Spleen (tissue), 11 donors: ENCODE measurements around the gene PRKCE. TPM values are rescaled to one million over a fixed set of nuclear protein-coding genes. Genes with fewer than 3 reads are reported as not detected.

Experiments used
- DNase-seq: peaks from one replicate; pipeline ENCODE4 v3.0.0-alpha.2; 2020
- H3K27ac ChIP-seq, 8 donors: fragments of 200-600 bp; sonication (generic) in 7 of 8; 1 replicate in 4 of 8; 2 replicates in 4 of 8; pipeline versions ENCODE4 v1.5.0 to v1.8.0; 2016 to 2021; ENCODE audit warnings: inconsistent platforms in 4 of 8, mild to moderate bottlenecking in 4 of 8, moderate library complexity in 1 of 8
- H3K27me3 ChIP-seq, 7 donors: fragments of 200-600 bp; sonication (generic) in 6 of 7; replicated peaks in 1 of 7; 1 replicate in 4 of 7; 2 replicates in 3 of 7; pipeline versions ENCODE4 v1.5.0 to v1.8.0; 2016 to 2021; ENCODE audit warnings: inconsistent platforms in 3 of 7, mild to moderate bottlenecking in 1 of 7
- H3K36me3 ChIP-seq, 6 donors: fragments of 200-600 bp; sonication (generic) in 5 of 6; 1 replicate in 4 of 6; 2 replicates in 2 of 6; pipeline versions ENCODE4 v1.5.0 to v1.8.0; 2016 to 2021; ENCODE audit warnings: inconsistent platforms in 2 of 6
- H3K4me1 ChIP-seq, 6 donors: fragments of 200-600 bp; sonication (generic) in 5 of 6; 1 replicate in 3 of 6; 2 replicates in 3 of 6; pipeline versions ENCODE4 v1.5.0 to v1.8.0; 2016 to 2021; ENCODE audit warnings: inconsistent platforms in 3 of 6
- H3K4me3 ChIP-seq, 8 donors: fragments of 200-600 bp; sonication (generic) in 7 of 8; 1 replicate in 4 of 8; 2 replicates in 4 of 8; pipeline versions ENCODE4 v1.5.0 to v1.8.0; 2016 to 2021; ENCODE audit warnings: inconsistent platforms in 4 of 8, mild to moderate bottlenecking in 4 of 8, moderate library complexity in 2 of 8
- H3K9me3 ChIP-seq, 8 donors: fragments of 200-600 bp; sonication (generic) in 7 of 8; 1 replicate in 4 of 8; 2 replicates in 4 of 8; pipeline versions ENCODE4 v1.5.0 to v1.8.0; 2016 to 2021; ENCODE audit warnings: inconsistent platforms in 4 of 8
- CTCF ChIP-seq, 11 experiments: fragments of 200-600 bp in 7 of 11; fragments of 450-650 bp in 4 of 11; sonication (generic) in 4 of 11; IDR thresholded peaks in 8 of 11; conservative IDR thresholded peaks in 3 of 11; 1 replicate in 7 of 11; 2 replicates in 4 of 11; pipeline versions ENCODE4 v1.4.0 to v1.8.0; 2016 to 2021; ENCODE audit warnings: antibody characterized with exemption in 11 of 11, inconsistent platforms in 4 of 11, mild to moderate bottlenecking in 1 of 11
- POLR2A ChIP-seq, 3 donors: fragments of 450-650 bp; IDR thresholded peaks; one replicate each; pipeline ENCODE4 v1.5.1; 2017; ENCODE audit warnings: antibody characterized with exemption in 3 of 3, mild to moderate bottlenecking in 1 of 3
- POLR2AphosphoS5 ChIP-seq, 3 donors: sonication (generic); formaldehyde crosslinking; IDR thresholded peaks; one replicate each; pipeline ENCODE4 v1.5.1; 2017; ENCODE audit warnings: antibody characterized with exemption in 3 of 3
- WGBS, 5 donors: extraction: QIAGEN DNeasy Blood & Tissue Kit in 3 of 5; methylation state at CpG; one replicate each; pipeline versions ENCODE4 v1.1.5 to v1.1.7; 2013 to 2018; 5-methylcytosine and 5-hydroxymethylcytosine counted together
- intact Hi-C: fragments of 100-400 bp; cut with DNase I; formaldehyde crosslinking; loops from one replicate; pipeline ENCODE4 v1.15.0; 2023; ENCODE audit warnings: low total_unique reads
- polyA plus RNA-seq, 3 donors: library from polyadenylated mRNA; stranded (reverse); fragments of 200-250 nt; gene quantifications; one replicate each; pipeline ENCODE4 v1.2.1, GENCODE V29; 2013
- total RNA-seq, 7 donors: library from RNA; depleted of rRNA in 3 of 7; stranded (reverse); fragments of >200 nt in 3 of 7; fragmentation: NEBNext Ultra II Directional in 4 of 7; extraction: Animal tissue kit (Norgen Biotek cat#: 25700) in 4 of 7; gene quantifications; one replicate each; pipeline versions ENCODE4 v1.1.0 to v1.2.1, GENCODE V29; 2016 to 2021
- donor health status: healthy with polysubstance abuse.
- donor health status: DM: no; HTN: no; CAD: no; lungs with moderate emphysema.
- donor health status: DM: no; HTN: no; CAD: no.
- donor health status: Bipolar disorder and iron deficiency.
- donor health status: healthy.
- donor health status: DM: no; HTN: no; CAD: no.
- donor health status: DM: yes; HTN: yes; CAD: no.

Gene PRKCE
- total and polyA plus RNA-seq, 10 donors = 2.5 to 43.6 (median 18.8) TPM

DNA sequence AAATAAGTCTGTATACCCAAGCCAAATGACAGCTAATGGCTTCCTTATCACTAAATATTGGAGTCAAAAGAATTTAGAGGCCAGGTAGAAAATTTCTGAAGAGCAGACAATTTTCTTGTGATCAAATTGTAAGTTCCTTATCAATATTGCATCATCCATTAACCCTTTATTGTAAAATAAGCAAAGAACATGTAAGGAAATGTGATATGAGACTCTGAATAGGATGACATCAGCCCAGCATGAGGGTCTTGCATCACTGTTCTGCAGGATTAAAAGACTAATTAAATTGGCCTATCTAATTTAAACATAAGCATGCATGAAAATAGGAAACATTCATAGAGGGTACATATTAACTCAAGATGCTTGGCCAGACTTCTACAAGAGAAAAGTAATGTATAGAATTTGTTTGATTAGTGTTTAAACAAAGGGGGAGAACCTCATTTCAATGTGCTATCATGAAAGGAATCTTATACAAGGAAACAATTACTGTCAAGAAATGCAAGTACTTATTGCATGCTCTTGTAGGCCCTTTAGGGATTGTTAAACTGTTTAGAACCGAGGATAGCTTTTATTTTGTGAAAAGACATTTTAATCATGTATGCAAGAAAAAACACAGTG lies 302.9 kb downstream of the PRKCE start:
- 78 to 95% (median 84%) methylated on average over 1 of the region's 1 CpG for WGBS, 5 donors
- intact Hi-C loops = no loop called here
- Histone ChIP-seq H3K4me1 (peaks cover 0 to 17% (median 0%) of the 10 kb centered on the region in 6 donors), H3K9me3 (no peaks in the 10 kb centered on the region), H3K27ac (no peak overlapping the region), H3K27me3 (no peaks in the 10 kb centered on the region), H3K4me3 (no peak overlapping the region), H3K36me3 (no peaks in the 10 kb centered on the region)
- DNase-seq = no peak
- TF ChIP-seq POLR2A (IDR thresholded peaks at IDR 0.05) = no peak
- TF ChIP-seq CTCF (IDR thresholded peaks at IDR 0.05 in 8 of 11, conservative IDR thresholded peaks at IDR 0.05 in 3 of 11) = no peak
- TF ChIP-seq POLR2AphosphoS5 (IDR thresholded peaks at IDR 0.05) = no peak

- DNase-seq = no peak
- Histone ChIP-seq H3K4me3 (no peak overlapping the region), H3K36me3 (no peaks in the 10 kb centered on the region), H3K27ac (no peak overlapping the region), H3K9me3 (no peaks in the 10 kb centered on the region), H3K4me1 (peaks cover 0 to 19% (median 3%) of the 10 kb centered on the region in 6 donors), H3K27me3 (no peaks in the 10 kb centered on the region)
- 91 to 95% (median 93%) methylated on average over 4 of the region's 4 CpGs for WGBS, 5 donors
- intact Hi-C loops = no loop called here
- TF ChIP-seq CTCF (IDR thresholded peaks at IDR 0.05 in 8 of 11, conservative IDR thresholded peaks at IDR 0.05 in 3 of 11) (no peak), POLR2AphosphoS5 (IDR thresholded peaks at IDR 0.05) (no peak), POLR2A (IDR thresholded peaks at IDR 0.05) (no peak)
Observed at GRCh38 chr2:45957533-45958227, 306.2 kb downstream of the PRKCE start.

DNA sequence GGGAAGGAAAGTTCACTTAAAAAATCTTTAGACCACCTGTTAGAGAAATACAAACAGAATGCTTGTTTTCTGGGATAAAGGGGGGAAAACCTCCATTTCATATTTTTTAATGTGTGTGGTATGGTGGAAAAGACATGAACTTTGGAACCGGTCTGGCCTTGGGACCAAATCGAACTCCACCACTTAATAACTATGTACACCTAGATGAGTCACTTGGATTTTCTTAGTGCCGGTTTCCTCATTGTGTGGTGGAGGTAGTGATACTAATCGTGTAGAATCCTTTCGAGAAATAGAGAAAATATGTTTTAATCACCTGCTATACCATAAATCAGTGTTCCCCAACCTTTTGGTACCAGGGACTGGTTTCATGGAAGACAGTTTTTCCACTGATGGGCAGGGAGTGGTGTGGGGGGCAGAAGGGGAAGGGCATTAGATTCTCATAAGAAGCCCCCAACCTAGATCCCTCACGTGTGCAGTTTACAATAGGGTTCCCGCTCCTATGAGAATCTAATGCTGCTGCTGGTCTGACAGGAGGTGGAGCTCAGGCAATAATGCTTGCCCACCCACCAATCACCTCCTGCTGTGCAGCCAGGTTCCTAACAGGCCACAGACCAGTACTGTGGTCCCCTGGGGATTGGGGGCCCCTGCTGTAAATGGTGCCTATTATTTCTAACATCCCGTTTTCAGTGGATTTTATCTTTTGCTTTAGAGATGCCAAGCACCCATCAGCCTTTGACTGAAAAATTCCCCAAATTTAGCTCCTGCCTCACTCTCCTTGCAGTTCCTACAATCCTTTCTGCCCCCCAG lies 308.8 kb downstream of the PRKCE start:
- intact Hi-C loops = no loop called here
- Histone ChIP-seq H3K4me3 (no peak overlapping the region), H3K36me3 (no peaks in the 10 kb centered on the region), H3K9me3 (no peaks in the 10 kb centered on the region), H3K27ac (no peak overlapping the region), H3K4me1 (peaks cover 0 to 43% (median 17%) of the 10 kb centered on the region in 6 donors), H3K27me3 (no peaks in the 10 kb centered on the region)
- DNase-seq = no peak
- TF ChIP-seq POLR2AphosphoS5 (IDR thresholded peaks at IDR 0.05) = no peak
- TF ChIP-seq CTCF (IDR thresholded peaks at IDR 0.05 in 8 of 11, conservative IDR thresholded peaks at IDR 0.05 in 3 of 11) = no peak
- WGBS, 5 donors = 89 to 94% (median 91%) methylated on average over 8 of the region's 8 CpGs
